NCI-H510A treated with DMSO at 0.1 percent for 48 hours (cell line): ENCODE measurements around the gene NANP.
"Not testable (repeated sequence)": the region's sequence is repeated elsewhere in the genome, so short reads cannot be mapped to it uniquely, and the experiment has no call there.

Experiments
- DNase-seq: peaks from one replicate; lab custom pipeline; 2025; lab: John Stamatoyannopoulos, UW

Gene NANP, protein sequence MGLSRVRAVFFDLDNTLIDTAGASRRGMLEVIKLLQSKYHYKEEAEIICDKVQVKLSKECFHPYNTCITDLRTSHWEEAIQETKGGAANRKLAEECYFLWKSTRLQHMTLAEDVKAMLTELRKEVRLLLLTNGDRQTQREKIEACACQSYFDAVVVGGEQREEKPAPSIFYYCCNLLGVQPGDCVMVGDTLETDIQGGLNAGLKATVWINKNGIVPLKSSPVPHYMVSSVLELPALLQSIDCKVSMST

DNA sequence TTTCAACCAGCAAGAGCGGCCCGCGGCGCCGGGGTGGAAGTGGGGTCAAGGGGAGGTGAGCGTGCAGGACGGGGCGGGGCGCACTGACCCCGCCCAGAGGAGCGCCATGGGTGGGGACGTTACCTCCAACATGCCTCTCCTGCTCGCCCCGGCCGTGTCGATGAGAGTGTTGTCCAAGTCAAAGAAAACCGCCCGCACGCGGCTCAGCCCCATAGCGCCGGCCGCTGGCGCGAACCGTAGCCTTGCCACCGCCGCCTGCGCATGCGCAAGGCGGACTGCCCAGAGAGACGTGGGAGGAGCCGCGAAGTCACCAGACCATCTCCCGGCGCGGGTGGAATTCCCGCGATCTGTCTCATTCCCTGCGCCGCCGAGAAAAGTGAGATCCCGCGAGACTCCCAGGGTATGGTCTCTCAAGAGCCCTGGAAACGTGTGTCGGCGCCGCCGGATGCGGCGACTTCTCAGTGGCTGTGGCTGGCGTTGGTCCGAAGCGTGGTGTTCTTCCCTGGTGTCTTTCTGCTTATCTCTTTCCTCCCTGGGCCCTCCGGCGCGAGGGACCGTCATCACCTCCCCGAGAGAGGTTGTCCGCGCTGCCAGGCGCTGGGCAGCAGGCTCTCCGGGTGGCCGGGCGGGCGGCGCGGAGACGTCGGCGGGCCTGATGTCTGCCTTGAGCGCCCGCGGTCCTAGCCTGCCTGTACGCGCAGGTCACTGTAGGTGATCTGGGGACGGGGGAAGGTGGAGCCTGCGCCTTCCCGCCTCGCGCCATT, at the start of gene NANP:
TSS of gene NANP (minus strand) at position 279 of the 764 bp plus-strand sequence. CDS start at position 213, 66 bp downstream.
- DNase-seq: peak; percentile 98

DNA sequence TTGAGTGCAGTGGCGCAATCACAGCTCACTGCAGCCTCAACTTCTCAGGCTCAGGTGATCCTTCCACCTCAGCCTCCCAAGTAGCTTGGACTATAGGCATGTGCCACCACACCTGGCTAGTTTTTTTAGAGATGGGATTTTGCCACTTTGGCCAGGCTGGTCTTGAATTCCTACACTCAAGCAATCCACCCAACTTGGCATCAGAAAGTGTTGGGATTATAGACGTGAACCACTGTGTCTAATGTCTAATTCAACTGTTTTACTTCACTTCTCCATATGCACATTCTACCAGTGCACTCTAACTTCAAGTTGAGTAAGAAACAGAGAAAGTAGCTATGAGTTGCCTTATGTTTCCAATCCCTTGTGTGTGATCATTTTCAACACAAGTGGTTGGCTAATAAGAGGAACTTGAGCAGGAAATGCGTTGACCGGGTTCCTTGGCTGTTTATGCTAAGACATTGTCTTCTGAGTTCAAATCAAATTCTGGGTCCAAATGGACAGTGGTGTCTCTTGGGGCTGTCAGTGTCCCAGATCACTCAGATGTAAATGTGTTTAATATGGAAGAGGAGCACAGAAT, 48.9 kb upstream of the NANP start:
- no peak for DNase-seq

DNA sequence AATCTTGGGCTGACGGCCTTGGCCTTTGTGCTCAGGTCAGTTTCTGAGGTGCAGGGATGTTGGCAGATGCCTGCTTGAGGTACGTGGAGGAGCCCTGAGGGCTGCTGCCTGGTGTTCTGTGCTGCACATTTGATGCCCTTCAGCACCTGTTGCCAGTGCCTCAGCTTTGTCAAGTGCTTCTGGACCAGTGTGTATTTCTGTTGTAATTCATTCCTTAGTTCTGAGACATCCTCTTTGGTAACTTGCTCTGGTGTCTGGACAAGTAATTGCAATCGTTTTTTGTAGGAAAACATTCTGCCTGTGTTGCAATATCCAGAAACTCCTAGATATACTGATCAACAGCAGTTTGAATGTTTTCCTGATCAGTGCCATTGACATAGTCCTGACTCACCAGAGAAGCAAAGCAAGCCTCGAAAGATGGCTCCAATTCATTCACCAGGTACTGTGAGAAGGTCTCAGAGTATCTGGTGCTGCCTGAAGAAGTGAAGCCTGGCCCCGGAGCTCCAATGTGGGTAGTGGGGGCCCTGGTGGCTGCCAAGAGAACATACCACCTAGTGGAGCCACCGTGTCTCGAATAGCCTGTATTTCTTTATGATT, 46.1 kb upstream of the NANP start:
- no peak for DNase-seq

- DNase-seq: no peak
Observed at GRCh38 chr20:25668446-25668845, 44.6 kb upstream of the NANP start.

GRCh38 chr20:25659999-25660398, 36.2 kb upstream of the NANP start:
- no peak for DNase-seq

GRCh38 chr20:25654487-25654886, 30.7 kb upstream of the NANP start:
- DNase-seq: no peak

DNA sequence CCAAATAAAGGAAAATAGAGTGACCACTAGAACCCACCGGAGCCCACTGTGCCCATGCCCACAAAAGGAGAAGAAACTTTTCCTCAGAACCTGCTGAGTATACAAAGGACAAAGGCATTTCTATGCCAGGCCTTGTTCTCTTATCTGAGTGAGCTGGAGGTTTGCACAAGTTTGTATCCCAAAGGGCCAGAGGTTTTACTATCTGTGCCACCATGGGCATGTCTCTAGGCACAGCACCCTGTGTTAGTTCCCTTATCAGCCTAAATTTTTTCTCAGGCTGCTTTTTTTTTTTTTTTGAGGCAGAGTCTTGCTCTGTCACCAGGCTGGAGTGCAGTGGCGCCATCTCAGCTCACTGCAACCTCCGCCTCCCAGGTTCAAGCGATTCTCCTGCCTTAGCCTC, 29.1 kb upstream of the NANP start:
- not testable (repeated sequence) for DNase-seq

- no peak for DNase-seq
Observed at GRCh38 chr20:25644814-25645213, 21.0 kb upstream of the NANP start.

DNA sequence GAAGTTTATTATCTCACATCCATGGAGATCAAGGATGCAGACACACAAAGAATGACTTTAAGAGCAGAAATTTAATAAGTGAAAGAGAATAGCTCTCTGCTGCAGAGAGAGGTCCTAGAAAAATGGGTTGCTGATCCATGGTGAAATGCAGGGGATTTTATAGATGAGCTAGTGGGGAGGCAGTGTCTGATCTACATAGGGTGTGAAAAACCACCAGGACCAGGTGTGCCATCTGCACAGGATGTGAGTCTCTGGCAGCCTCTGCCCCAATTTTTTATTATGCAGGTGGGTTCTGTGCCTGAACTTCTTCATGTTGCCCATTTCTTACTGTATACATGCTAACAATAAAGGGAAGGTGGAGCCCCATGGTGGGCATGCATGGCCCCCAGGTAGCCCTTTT, 19.9 kb upstream of the NANP start:
- no peak for DNase-seq

DNA sequence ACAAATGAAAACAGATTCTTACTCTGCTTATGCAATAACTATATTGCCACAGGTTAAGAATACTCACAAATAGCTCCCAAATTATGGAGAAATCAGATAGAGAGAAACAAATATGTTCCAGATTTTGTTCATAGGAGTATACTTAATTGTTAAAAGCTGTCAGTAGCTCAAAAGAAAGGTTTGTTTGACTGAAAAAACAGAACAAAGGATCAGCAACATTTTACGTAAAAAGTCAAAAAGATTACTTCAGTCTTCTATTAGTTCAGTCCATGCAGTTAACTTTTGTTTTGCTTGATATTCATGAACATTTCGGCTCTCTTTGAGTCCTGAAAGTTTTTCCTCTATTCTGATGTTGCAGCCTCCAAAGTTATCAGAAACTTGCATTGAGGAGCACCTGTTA, 13.4 kb upstream of the NANP start:
- no peak for DNase-seq

DNA sequence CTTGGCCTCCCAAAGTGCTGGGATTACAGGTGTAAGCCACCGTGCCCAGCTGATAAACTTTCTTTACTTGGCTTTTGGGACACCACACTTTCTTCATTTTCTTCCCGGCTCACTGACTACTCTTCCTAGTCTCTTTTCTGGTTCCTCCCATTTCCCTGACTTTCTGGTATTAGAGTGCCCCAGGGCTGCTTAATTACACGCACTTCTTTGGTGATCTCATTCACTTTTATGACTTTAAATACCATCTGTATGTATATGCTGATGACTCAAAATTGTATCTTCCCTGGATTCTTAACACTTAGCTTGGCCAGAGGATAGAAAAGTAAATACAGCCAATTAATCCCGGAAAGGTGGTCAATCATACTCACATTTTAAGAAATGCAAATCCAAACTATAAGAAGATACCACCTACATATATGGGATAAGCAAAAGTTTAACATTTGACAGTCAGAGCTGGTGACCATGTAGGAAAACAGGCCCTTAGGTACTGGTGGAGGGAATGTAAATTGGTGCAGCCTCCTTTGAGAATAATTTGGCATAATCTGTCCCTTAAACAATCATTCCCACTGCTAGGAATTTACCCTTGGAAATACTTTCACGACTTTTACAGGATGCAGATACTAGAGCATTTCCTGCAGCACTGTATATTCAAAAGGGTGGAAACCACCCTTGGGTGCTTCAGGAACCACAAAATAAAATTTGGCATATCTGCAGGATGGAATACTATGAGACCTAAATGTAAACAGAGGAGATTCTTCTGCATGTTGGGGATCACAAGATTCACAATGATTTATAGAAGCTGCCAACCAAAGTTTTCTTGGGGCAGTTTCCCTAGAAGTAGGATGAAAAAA, 9.4 kb upstream of the NANP start:
- no peak for DNase-seq

DNA sequence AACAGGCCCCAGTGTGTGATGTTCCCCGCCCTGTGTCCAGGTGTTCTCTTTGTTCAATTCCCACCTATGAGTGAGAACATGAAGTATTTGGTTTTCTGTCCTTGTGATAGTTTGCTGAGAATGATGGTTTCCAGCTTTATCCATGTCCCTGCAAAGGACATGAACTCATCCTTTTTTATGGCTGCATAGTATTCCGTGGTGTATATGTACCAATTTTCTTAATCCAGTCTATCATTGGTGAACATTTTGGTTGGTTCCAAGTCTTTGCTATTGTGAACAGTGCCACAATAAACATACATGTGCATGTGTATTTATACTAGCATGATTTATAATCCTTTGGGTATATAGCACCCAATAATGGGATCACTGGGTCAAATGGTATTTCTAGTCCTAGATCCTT, 6.8 kb upstream of the NANP start:
- not testable (repeated sequence) for DNase-seq

GRCh38 chr20:25629816-25630499, 6.1 kb upstream of the NANP start:
- DNase-seq: no peak

DNA sequence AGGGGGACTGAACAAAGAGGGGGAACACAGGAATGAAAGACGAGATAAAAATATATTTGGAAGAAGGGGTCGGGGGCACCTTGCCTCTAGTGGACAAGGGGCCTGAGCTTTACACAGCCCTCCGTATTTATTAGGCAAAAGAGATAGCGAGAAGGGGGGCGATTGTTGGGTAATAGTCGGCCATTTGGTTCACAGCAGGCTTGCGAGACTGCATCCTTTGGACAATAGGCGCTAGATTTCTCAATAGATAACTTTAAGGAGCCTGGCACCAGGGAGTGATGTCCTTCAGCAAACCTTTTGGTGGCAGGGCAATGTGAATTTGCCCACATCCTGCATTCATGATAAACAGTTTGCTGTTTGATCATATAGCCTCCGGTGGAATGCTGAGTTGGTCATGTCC, 3.0 kb upstream of the NANP start:
- no peak for DNase-seq

DNA sequence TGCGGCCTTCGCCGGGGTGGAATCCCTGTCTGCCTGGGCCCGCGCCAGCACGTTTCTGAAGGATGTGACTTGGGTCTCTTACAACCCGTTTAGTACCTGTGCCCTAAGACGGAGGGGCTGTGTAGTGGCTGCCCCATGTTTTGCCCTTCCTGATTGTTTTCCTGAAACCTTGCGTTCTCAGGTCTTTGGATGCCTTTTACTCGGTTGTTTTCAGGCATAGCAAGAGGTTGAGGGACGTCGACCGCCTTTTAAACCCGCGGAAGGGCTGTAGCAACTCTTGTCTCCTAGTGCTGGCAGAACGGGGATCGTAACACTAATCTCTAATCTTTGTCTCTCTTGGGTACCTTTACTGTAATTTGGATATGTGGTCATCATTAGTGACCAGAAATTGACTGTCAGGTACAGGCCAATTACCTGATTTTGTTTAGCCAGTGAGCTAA, 706 bp upstream of the NANP start:
- peak; percentile 73 for DNase-seq

- DNase-seq: no peak
Observed at GRCh38 chr20:25623225-25623735, 534 bp downstream of the NANP start.

DNA sequence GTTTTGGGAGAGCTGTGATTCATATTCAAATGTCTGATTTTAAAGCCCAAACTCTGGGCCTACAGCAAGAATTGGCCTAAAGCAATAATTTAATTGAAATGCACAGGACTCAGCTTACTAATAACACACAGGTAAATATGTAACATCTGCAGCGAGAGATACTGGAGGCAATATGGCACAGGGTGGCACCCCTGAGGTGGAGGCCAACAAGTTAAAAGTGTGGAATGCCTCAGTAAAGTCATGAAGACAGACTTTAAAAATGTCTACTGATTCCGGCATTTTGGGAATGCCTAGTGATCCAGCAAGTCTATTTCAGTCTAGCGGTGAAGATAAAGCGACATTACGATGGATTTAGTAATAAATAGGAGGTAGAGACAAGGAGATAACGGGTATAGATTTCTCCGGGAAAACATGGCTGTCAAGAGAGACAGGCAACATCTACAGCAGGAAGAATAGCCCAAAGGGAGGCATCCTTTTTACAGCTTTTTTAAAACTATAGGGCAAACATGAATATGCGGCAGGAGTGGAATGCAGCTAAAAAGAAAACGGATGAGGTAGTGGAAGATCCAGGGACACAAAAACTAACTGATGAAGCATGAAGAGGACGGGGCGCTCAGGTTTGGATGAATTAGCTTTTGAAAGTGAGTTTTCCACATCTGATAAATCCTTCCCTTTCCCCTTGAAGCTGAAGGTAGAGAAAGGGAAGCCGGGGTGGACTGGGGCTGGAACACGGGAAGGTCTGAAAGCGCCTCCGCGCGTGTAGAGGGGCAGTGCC, 1.2 kb downstream of the NANP start:
- no peak for DNase-seq

DNA sequence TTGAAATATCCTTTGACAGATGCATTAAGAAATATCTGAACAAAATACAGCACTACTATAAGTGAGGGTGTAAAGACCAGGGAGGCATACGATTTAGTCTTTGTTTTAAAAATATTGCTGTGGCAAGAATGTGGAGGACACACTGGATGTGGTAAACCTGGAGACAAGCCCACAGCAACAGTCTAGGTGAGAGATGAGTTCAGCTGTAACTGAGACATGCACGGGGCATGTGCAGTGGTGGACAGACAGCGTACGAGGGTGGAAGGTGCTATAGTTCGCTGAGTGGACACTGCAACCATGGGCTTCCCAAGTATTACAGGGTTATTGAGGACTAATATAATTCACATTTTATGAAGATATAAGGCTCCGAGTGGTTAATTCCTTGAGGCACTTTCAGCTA, 1.8 kb downstream of the NANP start:
- DNase-seq: no peak

GRCh38 chr20:25619514-25619913, 4.3 kb downstream of the NANP start:
- DNase-seq: no peak

- DNase-seq: no peak
Observed at GRCh38 chr20:25608774-25609173, 15.0 kb downstream of the NANP start.
